GM18868 (cell line): ENCODE data around the gene UBE2QL1.
A peak's percentile ranks its signal among the peaks of the same experiment; 100 is the strongest.

ENCODE experiments used
- ATAC-seq: cut with Tn5 transposase; IDR thresholded peaks from one replicate; pipeline ENCODE4 v1.9.1; 2021; ENCODE audit warnings: mild to moderate bottlenecking, moderate library complexity; ENCODE audit not compliant: unreplicated experiment

The UBE2QL1 gene

GRCh38 chr5:6448622-6449464, at the start of gene UBE2QL1:
TSS of gene UBE2QL1 (plus strand) at chr5:6448859. CDS start at chr5:6448894, 35 bp downstream.
- peak; percentile 64 for ATAC-seq

- no peak for ATAC-seq
These were observed 48.4 kb upstream of the UBE2QL1 start for GRCh38 chr5:6399980-6400910.

GRCh38 chr5:6401410-6401809, 47.2 kb upstream of the UBE2QL1 start:
- ATAC-seq = no peak

GRCh38 chr5:6402939-6403338, 45.7 kb upstream of the UBE2QL1 start:
- peak; percentile 73 for ATAC-seq

GRCh38 chr5:6403416-6403815, 45.2 kb upstream of the UBE2QL1 start:
- no peak for ATAC-seq

- peak; percentile 80 for ATAC-seq
These were observed 44.5 kb upstream of the UBE2QL1 start for GRCh38 chr5:6404129-6404528.

GRCh38 chr5:6405591-6405990, 43.1 kb upstream of the UBE2QL1 start:
- ATAC-seq = no peak

- no peak for ATAC-seq
These were observed 41.0 kb upstream of the UBE2QL1 start for GRCh38 chr5:6407558-6408259.

GRCh38 chr5:6408260-6408596, 40.4 kb upstream of the UBE2QL1 start:
- ATAC-seq = no peak

- no peak for ATAC-seq
These were observed 39.8 kb upstream of the UBE2QL1 start for GRCh38 chr5:6408627-6409446.

GRCh38 chr5:6410421-6410820, 38.2 kb upstream of the UBE2QL1 start:
- no peak for ATAC-seq

GRCh38 chr5:6411141-6411540, 37.5 kb upstream of the UBE2QL1 start:
- ATAC-seq = no peak

GRCh38 chr5:6412811-6413210, 35.8 kb upstream of the UBE2QL1 start:
- no peak for ATAC-seq

GRCh38 chr5:6417657-6418056, 31.0 kb upstream of the UBE2QL1 start:
- no peak for ATAC-seq

- ATAC-seq = no peak
These were observed 29.9 kb upstream of the UBE2QL1 start for GRCh38 chr5:6418679-6419276.

GRCh38 chr5:6419340-6419852, 29.3 kb upstream of the UBE2QL1 start:
- no peak for ATAC-seq

GRCh38 chr5:6423327-6424109, 25.1 kb upstream of the UBE2QL1 start:
- no peak for ATAC-seq

- ATAC-seq = no peak
These were observed 24.5 kb upstream of the UBE2QL1 start for GRCh38 chr5:6424110-6424659.

- no peak for ATAC-seq
These were observed 24.0 kb upstream of the UBE2QL1 start for GRCh38 chr5:6424700-6425099.
